H1 (cell line): Measurements from ENCODE around the gene SLX1A. TPM values are rescaled to one million over a fixed set of nuclear protein-coding genes. Genes with fewer than 3 reads are reported as not detected.

Source experiments
- CHD1 ChIP-seq: IDR thresholded peaks from 2 replicates; pipeline ENCODE4 v1.6.1; 2012; ENCODE audit warnings: low read depth, low read length, improper control_type of control experiment
- SIN3A ChIP-seq, 2 experiments: IDR thresholded peaks in 1 of 2; conservative IDR thresholded peaks in 1 of 2; 2 replicates each; pipeline ENCODE4 v1.6.1; 2011 to 2012; ENCODE audit warnings: low read length in 2 of 2, improper control_type of control experiment in 1 of 2, low read depth in 1 of 2, mild to moderate bottlenecking in 1 of 2
- SRF ChIP-seq: IDR thresholded peaks from 2 replicates; pipeline ENCODE4 v1.6.1; 2011; ENCODE audit warnings: mild to moderate bottlenecking, low read depth, low read length, moderate library complexity
- polyA plus RNA-seq, 7 experiments: library from polyadenylated mRNA; depleted of rRNA in 3 of 7; stranded (reverse) in 5 of 7; unstranded in 2 of 7; fragments of >200 nt in 5 of 7; fragments of 200-250 nt in 2 of 7; gene quantifications; 1 replicate in 5 of 7; 2 replicates in 1 of 7; 4 replicates in 1 of 7; pipeline versions ENCODE4 v1.2.1 to v1.2.3, GENCODE V29; 2011 to 2013; ENCODE audit warnings: missing spikeins in 2 of 7, mixed read lengths in 2 of 7
- total RNA-seq: library from RNA; stranded (reverse); fragmentation: NEBNext Ultra II Directional; extraction: Animal tissue kit (Norgen Biotek cat#: 25700); gene quantifications from 2 replicates; pipeline ENCODE4 v1.2.1, GENCODE V29; 2021
- TF ChIP-seq, protein P1 (sequence below): fragments of 300-600 bp; sonication (generic); IDR thresholded peaks from 2 replicates; pipeline ENCODE4 v1.7.1; 2012; ENCODE audit warnings: low read length, moderate library complexity, mild to moderate bottlenecking, inconsistent platforms; ENCODE audit not compliant: insufficient replicate concordance
- TF ChIP-seq, protein P2 (sequence below): IDR thresholded peaks from 2 replicates; pipeline ENCODE4 v1.6.1; 2012; ENCODE audit warnings: inconsistent platforms
- TF ChIP-seq, protein P3 (sequence below), 3 experiments: IDR thresholded peaks; 1 replicate in 2 of 3; 2 replicates in 1 of 3; pipeline versions ENCODE4 v1.5.1 to v1.6.1; 2011; ENCODE audit warnings: low read length in 3 of 3, mild to moderate bottlenecking in 3 of 3, inconsistent platforms in 2 of 3, low read depth in 1 of 3, moderate library complexity in 1 of 3; ENCODE audit not compliant: insufficient read depth in 1 of 3; ENCODE audit errors: control extremely low read depth in 1 of 3
- TF ChIP-seq, protein P4 (sequence below): IDR thresholded peaks from 2 replicates; pipeline ENCODE4 v1.6.1; 2011; ENCODE audit warnings: low read length, improper control_type of control experiment

SLX1A gene
- total and polyA plus RNA-seq, 2 of the 8 experiments (the other 6 are each of a cell fraction or from before 2014, with no cell fraction given) = 4.7 to 36.9 TPM

DNA sequence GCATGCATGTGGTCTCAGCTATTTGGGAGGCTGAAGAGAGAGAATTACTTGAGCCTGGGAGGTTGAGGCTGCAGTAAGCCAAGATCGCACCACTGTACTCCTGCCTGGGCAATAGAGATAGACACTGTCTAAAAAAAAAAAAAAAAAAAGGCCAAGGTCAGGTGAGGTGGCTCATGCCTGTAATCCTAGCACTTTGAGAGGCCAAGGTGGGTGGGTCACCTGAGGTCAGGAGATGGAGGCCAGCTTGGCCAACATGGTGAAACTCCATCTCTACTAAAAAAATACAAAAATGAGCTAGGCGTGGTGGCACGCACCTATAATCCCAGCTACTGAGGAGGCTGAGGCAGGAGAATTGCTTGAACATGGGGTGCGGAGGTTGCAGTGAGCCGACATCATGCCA, 38.5 kb upstream of the SLX1A start (continued):
- TF ChIP-seq, protein P1, sequence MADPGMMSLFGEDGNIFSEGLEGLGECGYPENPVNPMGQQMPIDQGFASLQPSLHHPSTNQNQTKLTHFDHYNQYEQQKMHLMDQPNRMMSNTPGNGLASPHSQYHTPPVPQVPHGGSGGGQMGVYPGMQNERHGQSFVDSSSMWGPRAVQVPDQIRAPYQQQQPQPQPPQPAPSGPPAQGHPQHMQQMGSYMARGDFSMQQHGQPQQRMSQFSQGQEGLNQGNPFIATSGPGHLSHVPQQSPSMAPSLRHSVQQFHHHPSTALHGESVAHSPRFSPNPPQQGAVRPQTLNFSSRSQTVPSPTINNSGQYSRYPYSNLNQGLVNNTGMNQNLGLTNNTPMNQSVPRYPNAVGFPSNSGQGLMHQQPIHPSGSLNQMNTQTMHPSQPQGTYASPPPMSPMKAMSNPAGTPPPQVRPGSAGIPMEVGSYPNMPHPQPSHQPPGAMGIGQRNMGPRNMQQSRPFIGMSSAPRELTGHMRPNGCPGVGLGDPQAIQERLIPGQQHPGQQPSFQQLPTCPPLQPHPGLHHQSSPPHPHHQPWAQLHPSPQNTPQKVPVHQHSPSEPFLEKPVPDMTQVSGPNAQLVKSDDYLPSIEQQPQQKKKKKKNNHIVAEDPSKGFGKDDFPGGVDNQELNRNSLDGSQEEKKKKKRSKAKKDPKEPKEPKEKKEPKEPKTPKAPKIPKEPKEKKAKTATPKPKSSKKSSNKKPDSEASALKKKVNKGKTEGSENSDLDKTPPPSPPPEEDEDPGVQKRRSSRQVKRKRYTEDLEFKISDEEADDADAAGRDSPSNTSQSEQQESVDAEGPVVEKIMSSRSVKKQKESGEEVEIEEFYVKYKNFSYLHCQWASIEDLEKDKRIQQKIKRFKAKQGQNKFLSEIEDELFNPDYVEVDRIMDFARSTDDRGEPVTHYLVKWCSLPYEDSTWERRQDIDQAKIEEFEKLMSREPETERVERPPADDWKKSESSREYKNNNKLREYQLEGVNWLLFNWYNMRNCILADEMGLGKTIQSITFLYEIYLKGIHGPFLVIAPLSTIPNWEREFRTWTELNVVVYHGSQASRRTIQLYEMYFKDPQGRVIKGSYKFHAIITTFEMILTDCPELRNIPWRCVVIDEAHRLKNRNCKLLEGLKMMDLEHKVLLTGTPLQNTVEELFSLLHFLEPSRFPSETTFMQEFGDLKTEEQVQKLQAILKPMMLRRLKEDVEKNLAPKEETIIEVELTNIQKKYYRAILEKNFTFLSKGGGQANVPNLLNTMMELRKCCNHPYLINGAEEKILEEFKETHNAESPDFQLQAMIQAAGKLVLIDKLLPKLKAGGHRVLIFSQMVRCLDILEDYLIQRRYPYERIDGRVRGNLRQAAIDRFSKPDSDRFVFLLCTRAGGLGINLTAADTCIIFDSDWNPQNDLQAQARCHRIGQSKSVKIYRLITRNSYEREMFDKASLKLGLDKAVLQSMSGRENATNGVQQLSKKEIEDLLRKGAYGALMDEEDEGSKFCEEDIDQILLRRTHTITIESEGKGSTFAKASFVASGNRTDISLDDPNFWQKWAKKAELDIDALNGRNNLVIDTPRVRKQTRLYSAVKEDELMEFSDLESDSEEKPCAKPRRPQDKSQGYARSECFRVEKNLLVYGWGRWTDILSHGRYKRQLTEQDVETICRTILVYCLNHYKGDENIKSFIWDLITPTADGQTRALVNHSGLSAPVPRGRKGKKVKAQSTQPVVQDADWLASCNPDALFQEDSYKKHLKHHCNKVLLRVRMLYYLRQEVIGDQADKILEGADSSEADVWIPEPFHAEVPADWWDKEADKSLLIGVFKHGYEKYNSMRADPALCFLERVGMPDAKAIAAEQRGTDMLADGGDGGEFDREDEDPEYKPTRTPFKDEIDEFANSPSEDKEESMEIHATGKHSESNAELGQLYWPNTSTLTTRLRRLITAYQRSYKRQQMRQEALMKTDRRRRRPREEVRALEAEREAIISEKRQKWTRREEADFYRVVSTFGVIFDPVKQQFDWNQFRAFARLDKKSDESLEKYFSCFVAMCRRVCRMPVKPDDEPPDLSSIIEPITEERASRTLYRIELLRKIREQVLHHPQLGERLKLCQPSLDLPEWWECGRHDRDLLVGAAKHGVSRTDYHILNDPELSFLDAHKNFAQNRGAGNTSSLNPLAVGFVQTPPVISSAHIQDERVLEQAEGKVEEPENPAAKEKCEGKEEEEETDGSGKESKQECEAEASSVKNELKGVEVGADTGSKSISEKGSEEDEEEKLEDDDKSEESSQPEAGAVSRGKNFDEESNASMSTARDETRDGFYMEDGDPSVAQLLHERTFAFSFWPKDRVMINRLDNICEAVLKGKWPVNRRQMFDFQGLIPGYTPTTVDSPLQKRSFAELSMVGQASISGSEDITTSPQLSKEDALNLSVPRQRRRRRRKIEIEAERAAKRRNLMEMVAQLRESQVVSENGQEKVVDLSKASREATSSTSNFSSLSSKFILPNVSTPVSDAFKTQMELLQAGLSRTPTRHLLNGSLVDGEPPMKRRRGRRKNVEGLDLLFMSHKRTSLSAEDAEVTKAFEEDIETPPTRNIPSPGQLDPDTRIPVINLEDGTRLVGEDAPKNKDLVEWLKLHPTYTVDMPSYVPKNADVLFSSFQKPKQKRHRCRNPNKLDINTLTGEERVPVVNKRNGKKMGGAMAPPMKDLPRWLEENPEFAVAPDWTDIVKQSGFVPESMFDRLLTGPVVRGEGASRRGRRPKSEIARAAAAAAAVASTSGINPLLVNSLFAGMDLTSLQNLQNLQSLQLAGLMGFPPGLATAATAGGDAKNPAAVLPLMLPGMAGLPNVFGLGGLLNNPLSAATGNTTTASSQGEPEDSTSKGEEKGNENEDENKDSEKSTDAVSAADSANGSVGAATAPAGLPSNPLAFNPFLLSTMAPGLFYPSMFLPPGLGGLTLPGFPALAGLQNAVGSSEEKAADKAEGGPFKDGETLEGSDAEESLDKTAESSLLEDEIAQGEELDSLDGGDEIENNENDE = no peak
- TF ChIP-seq, protein P2, sequence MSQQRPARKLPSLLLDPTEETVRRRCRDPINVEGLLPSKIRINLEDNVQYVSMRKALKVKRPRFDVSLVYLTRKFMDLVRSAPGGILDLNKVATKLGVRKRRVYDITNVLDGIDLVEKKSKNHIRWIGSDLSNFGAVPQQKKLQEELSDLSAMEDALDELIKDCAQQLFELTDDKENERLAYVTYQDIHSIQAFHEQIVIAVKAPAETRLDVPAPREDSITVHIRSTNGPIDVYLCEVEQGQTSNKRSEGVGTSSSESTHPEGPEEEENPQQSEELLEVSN = no peak
- TF ChIP-seq SIN3A (conservative IDR thresholded peaks at IDR 0.05 in 1 of 2, IDR thresholded peaks at IDR 0.05 in 1 of 2; ENCODE audit: low read depth in 1 of 2, low read length in 2 of 2) (no peak), CHD1 (no peak), SRF (no peak)
- TF ChIP-seq, protein P3, sequence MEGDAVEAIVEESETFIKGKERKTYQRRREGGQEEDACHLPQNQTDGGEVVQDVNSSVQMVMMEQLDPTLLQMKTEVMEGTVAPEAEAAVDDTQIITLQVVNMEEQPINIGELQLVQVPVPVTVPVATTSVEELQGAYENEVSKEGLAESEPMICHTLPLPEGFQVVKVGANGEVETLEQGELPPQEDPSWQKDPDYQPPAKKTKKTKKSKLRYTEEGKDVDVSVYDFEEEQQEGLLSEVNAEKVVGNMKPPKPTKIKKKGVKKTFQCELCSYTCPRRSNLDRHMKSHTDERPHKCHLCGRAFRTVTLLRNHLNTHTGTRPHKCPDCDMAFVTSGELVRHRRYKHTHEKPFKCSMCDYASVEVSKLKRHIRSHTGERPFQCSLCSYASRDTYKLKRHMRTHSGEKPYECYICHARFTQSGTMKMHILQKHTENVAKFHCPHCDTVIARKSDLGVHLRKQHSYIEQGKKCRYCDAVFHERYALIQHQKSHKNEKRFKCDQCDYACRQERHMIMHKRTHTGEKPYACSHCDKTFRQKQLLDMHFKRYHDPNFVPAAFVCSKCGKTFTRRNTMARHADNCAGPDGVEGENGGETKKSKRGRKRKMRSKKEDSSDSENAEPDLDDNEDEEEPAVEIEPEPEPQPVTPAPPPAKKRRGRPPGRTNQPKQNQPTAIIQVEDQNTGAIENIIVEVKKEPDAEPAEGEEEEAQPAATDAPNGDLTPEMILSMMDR (IDR thresholded peaks at IDR 0.05; ENCODE audit: control extremely low read depth in 1 of 3, insufficient read depth in 1 of 3, low read depth in 1 of 3, low read length in 3 of 3) = no peak
- TF ChIP-seq, protein P4, sequence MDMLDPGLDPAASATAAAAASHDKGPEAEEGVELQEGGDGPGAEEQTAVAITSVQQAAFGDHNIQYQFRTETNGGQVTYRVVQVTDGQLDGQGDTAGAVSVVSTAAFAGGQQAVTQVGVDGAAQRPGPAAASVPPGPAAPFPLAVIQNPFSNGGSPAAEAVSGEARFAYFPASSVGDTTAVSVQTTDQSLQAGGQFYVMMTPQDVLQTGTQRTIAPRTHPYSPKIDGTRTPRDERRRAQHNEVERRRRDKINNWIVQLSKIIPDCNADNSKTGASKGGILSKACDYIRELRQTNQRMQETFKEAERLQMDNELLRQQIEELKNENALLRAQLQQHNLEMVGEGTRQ = no peak
